SK-N-SH (cell line): ENCODE measurements around the gene BCL11B. TPM values are rescaled to one million over a fixed set of nuclear protein-coding genes. Genes with fewer than 3 reads are reported as not detected.

Experiments
- CTCF ChIA-PET: fragments of 300-600, 350-600 bp; formaldehyde crosslinking; extraction: SDS; loops from one replicate; lab custom pipeline; 2021; lab: Yijun Ruan, JAX
- POLR2A ChIA-PET: fragments of 350-600 bp; sonication (Branson Sonifier 250); formaldehyde crosslinking; extraction: SDS; loops from one replicate; lab custom pipeline; 2020; ENCODE audit warnings: antibody characterized with exemption, inconsistent platforms; lab: Yijun Ruan, JAX
- DNase-seq: peaks from one replicate; pipeline ENCODE4 v3.0.0; 2012
- H2AFZ ChIP-seq: fragments of 200-600 bp; sonication (generic); 2 replicates; pipeline ENCODE4 v1.8.1; 2016; ENCODE audit warnings: antibody characterized with exemption, mild to moderate bottlenecking, low read depth
- H3F3A ChIP-seq: fragments of 200-600 bp; sonication (generic); replicated peaks from 2 replicates; pipeline ENCODE3; 2016; ENCODE audit warnings: antibody characterized with exemption, mild to moderate bottlenecking; ENCODE audit not compliant: insufficient read depth
- H3K27ac ChIP-seq, 2 experiments: fragments of 200-500 bp in 1 of 2; fragments of 200-600 bp in 1 of 2; sonication (Bioruptor generic) in 1 of 2; sonication (generic), shearing (Covaris generic) in 1 of 2; 2 replicates each; pipeline versions ENCODE4 v1.5.1 to v1.6.1; 2014 to 2016; ENCODE audit warnings: low read depth in 2 of 2, inconsistent platforms in 1 of 2, low read length in 1 of 2, mild to moderate bottlenecking in 1 of 2, mixed read lengths in 1 of 2
- H3K27me3 ChIP-seq: fragments of 200-600 bp; sonication (generic), shearing (Covaris generic); 2 replicates; pipeline ENCODE4 v1.6.1; 2016; ENCODE audit warnings: mixed run types; ENCODE audit not compliant: insufficient read depth
- H3K36me3 ChIP-seq, 2 experiments: fragments of 200-500 bp in 1 of 2; fragments of 200-600 bp in 1 of 2; sonication (Bioruptor generic) in 1 of 2; sonication (generic) in 1 of 2; replicated peaks in 1 of 2; 2 replicates each; pipeline versions ENCODE3 to v1.5.1; 2014 to 2016; ENCODE audit warnings: low read length in 1 of 2, mild to moderate bottlenecking in 1 of 2; ENCODE audit not compliant: insufficient read depth in 2 of 2, control insufficient read depth in 1 of 2
- H3K4me1 ChIP-seq, 2 experiments: fragments of 200-500 bp in 1 of 2; fragments of 200-600 bp in 1 of 2; sonication (Bioruptor generic) in 1 of 2; sonication (generic), shearing (Covaris generic) in 1 of 2; 2 replicates each; pipeline versions ENCODE4 v1.5.1 to v1.6.1; 2014 to 2016; ENCODE audit warnings: low read depth in 1 of 2, low read length in 1 of 2, mixed run types in 1 of 2; ENCODE audit not compliant: insufficient read depth in 2 of 2, control insufficient read depth in 1 of 2
- H3K4me2 ChIP-seq: fragments of 200-600 bp; sonication (generic), shearing (Covaris generic); 2 replicates; pipeline ENCODE4 v1.6.1; 2017; ENCODE audit warnings: mixed run types
- H3K4me3 ChIP-seq, 2 experiments: fragments of 200-500 bp in 1 of 2; fragments of 200-600 bp in 1 of 2; sonication (Bioruptor generic) in 1 of 2; sonication (generic), shearing (Covaris generic) in 1 of 2; 2 replicates each; pipeline versions ENCODE4 v1.5.1 to v1.8.1; 2014 to 2016; ENCODE audit warnings: low read depth in 2 of 2, inconsistent platforms in 1 of 2, low read length in 1 of 2, mild to moderate bottlenecking in 1 of 2, mixed read lengths in 1 of 2, moderate library complexity in 1 of 2
- H3K79me2 ChIP-seq: fragments of 200-600 bp; sonication (generic); 2 replicates; pipeline ENCODE4 v1.8.1; 2017; ENCODE audit warnings: mild to moderate bottlenecking; ENCODE audit not compliant: insufficient read depth
- H3K9ac ChIP-seq: fragments of 200-600 bp; sonication (generic); 2 replicates; pipeline ENCODE4 v1.6.1; 2017; ENCODE audit warnings: mixed run types
- H3K9me2 ChIP-seq: fragments of 200-600 bp; sonication (generic); 2 replicates; pipeline ENCODE4 v1.6.1; 2017; ENCODE audit warnings: mixed run types
- H3K9me3 ChIP-seq: fragments of 200-600 bp; sonication (generic); 2 replicates; pipeline ENCODE4 v1.6.1; 2017; ENCODE audit warnings: mixed run types, mild to moderate bottlenecking, moderate library complexity
- H4K20me1 ChIP-seq: fragments of 200-600 bp; sonication (generic); 2 replicates; pipeline ENCODE4 v1.6.1; 2017; ENCODE audit warnings: mild to moderate bottlenecking, mixed run types; ENCODE audit not compliant: insufficient read depth
- ELF1 ChIP-seq: IDR thresholded peaks from 2 replicates; pipeline ENCODE4 v1.4.0; 2012
- FOSL2 ChIP-seq: IDR thresholded peaks from 2 replicates; pipeline ENCODE4 v1.4.0; 2012; ENCODE audit warnings: low read depth, mild to moderate bottlenecking, moderate library complexity, borderline replicate concordance
- GABPA ChIP-seq: IDR thresholded peaks from 2 replicates; pipeline ENCODE4 v1.4.0; 2012; ENCODE audit warnings: low read depth, mild to moderate bottlenecking
- IRF3 ChIP-seq: fragments of 150-350 bp; IDR thresholded peaks from 2 replicates; pipeline ENCODE4 v1.6.1; 2016; ENCODE audit warnings: mild to moderate bottlenecking, low read depth, low read length
- JUND ChIP-seq: IDR thresholded peaks from 2 replicates; pipeline ENCODE4 v1.4.0; 2012
- MXI1 ChIP-seq: IDR thresholded peaks from 2 replicates; pipeline ENCODE4 v1.6.1; 2012; ENCODE audit warnings: mild to moderate bottlenecking, low read depth, low read length, improper control_type of control experiment
- NFIC ChIP-seq: IDR thresholded peaks from 2 replicates; pipeline ENCODE4 v1.4.0; 2012; ENCODE audit warnings: borderline replicate concordance
- NRF1 ChIP-seq: IDR thresholded peaks from 2 replicates; pipeline ENCODE4 v1.6.1; 2012; ENCODE audit warnings: low read depth, mild to moderate bottlenecking, low read length
- RCOR1 ChIP-seq: fragments of 150-350 bp; IDR thresholded peaks from 2 replicates; pipeline ENCODE4 v1.6.1; 2017; ENCODE audit warnings: antibody characterized with exemption, low read length
- RFX5 ChIP-seq: IDR thresholded peaks from 2 replicates; pipeline ENCODE4 v1.6.1; 2012; ENCODE audit warnings: mild to moderate bottlenecking, improper control_type of control experiment, low read length
- RXRA ChIP-seq: IDR thresholded peaks from 2 replicates; pipeline ENCODE4 v1.4.0; 2012; ENCODE audit warnings: low read depth, mild to moderate bottlenecking, borderline replicate concordance
- SIN3A ChIP-seq: IDR thresholded peaks from 2 replicates; pipeline ENCODE4 v1.6.1; 2012; ENCODE audit warnings: low read depth, mild to moderate bottlenecking, low read length, moderate library complexity, borderline replicate concordance
- TCF12 ChIP-seq: IDR thresholded peaks from 2 replicates; pipeline ENCODE4 v1.4.0; 2012
- YY1 ChIP-seq: IDR thresholded peaks from 2 replicates; pipeline ENCODE4 v1.4.0; 2012; ENCODE audit warnings: low read depth, mild to moderate bottlenecking
- WGBS: methylation state at CpG from one replicate; pipeline ENCODE4 v1.1.6; 2017; ENCODE audit warnings: low lambda C conversion rate; 5-methylcytosine and 5-hydroxymethylcytosine counted together
- polyA plus RNA-seq, 3 experiments: library from polyadenylated mRNA; depleted of rRNA; stranded (reverse); fragments of >200 nt; gene quantifications; 2 replicates each; pipeline ENCODE4 v1.2.3, GENCODE V29; 2012
- TF ChIP-seq, protein P1 (sequence below): IDR thresholded peaks from 2 replicates; pipeline ENCODE4 v1.6.1; 2012; ENCODE audit warnings: mild to moderate bottlenecking, low read depth, low read length, moderate library complexity
- TF ChIP-seq, protein P2 (sequence below): fragments of 200-600 bp; sonication (generic); IDR thresholded peaks from 2 replicates; pipeline ENCODE4 v1.6.1; 2017; ENCODE audit warnings: antibody characterized with exemption, mild to moderate bottlenecking, moderate library complexity
- TF ChIP-seq, protein P3 (sequence below): IDR thresholded peaks from 2 replicates; pipeline ENCODE4; 2012

The BCL11B gene
- polyA plus RNA-seq, 1 of the 3 experiments (the other 2 are of a cell fraction): not detected

DNA sequence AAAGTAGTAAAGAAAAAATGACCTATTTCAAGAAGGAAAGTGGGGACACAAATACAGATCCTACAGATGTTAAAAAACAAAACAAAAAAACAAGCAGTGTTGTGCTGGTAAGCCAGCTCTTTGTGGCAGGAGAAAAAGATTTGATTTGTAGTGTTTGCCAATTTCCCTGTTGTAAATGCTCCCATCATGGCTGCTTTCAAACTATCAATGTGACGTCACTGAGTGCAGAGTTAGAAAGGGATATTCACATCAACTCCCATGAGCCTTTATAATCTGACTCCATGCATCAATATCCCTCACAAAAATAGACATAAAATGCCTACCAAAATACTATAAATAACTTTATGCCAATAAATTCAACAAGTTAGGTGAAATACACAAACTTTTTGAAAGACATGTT is 32.2 kb upstream of the BCL11B start:
- CTCF ChIA-PET: interaction anchor here (1.1 to 1.2 kb wide), 3 partner anchors 16 to 111 kb away, joined by 3 to 5 read pairs (median 3); no protein-coding TSS in a partner anchor
- WGBS: 13% methylated on average over 1 of the region's 1 CpG
- no peaks in the 10 kb centered on the region for H4K20me1 ChIP-seq

GRCh38 chr14:99300190-99300589 is 28.2 kb upstream of the BCL11B start:
- Histone ChIP-seq H3K4me3 (no peak overlapping the region), H3K4me2 (no peak overlapping the region), H3K36me3 (no peaks in the 10 kb centered on the region), H3K27ac (no peak overlapping the region), H3K9me3 (no peaks in the 10 kb centered on the region), H2AFZ (no peak overlapping the region), H3K27me3 (no peaks in the 10 kb centered on the region), H3K9me2 (no peaks in the 10 kb centered on the region), H4K20me1 (no peaks in the 10 kb centered on the region), H3F3A (no peaks in the 10 kb centered on the region), H3K4me1 (no peaks in the 10 kb centered on the region), H3K79me2 (no peaks in the 10 kb centered on the region), H3K9ac (no peak overlapping the region)
- TF ChIP-seq RFX5: no peak
- no peak for TF ChIP-seq JUND
- TF ChIP-seq GABPA: no peak
- no peak for TF ChIP-seq FOSL2
- no peak for TF ChIP-seq SIN3A
- TF ChIP-seq NFIC: no peak
- TF ChIP-seq IRF3: no peak
- TF ChIP-seq, protein P1, sequence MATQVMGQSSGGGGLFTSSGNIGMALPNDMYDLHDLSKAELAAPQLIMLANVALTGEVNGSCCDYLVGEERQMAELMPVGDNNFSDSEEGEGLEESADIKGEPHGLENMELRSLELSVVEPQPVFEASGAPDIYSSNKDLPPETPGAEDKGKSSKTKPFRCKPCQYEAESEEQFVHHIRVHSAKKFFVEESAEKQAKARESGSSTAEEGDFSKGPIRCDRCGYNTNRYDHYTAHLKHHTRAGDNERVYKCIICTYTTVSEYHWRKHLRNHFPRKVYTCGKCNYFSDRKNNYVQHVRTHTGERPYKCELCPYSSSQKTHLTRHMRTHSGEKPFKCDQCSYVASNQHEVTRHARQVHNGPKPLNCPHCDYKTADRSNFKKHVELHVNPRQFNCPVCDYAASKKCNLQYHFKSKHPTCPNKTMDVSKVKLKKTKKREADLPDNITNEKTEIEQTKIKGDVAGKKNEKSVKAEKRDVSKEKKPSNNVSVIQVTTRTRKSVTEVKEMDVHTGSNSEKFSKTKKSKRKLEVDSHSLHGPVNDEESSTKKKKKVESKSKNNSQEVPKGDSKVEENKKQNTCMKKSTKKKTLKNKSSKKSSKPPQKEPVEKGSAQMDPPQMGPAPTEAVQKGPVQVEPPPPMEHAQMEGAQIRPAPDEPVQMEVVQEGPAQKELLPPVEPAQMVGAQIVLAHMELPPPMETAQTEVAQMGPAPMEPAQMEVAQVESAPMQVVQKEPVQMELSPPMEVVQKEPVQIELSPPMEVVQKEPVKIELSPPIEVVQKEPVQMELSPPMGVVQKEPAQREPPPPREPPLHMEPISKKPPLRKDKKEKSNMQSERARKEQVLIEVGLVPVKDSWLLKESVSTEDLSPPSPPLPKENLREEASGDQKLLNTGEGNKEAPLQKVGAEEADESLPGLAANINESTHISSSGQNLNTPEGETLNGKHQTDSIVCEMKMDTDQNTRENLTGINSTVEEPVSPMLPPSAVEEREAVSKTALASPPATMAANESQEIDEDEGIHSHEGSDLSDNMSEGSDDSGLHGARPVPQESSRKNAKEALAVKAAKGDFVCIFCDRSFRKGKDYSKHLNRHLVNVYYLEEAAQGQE: no peak
- TF ChIP-seq, protein P2, sequence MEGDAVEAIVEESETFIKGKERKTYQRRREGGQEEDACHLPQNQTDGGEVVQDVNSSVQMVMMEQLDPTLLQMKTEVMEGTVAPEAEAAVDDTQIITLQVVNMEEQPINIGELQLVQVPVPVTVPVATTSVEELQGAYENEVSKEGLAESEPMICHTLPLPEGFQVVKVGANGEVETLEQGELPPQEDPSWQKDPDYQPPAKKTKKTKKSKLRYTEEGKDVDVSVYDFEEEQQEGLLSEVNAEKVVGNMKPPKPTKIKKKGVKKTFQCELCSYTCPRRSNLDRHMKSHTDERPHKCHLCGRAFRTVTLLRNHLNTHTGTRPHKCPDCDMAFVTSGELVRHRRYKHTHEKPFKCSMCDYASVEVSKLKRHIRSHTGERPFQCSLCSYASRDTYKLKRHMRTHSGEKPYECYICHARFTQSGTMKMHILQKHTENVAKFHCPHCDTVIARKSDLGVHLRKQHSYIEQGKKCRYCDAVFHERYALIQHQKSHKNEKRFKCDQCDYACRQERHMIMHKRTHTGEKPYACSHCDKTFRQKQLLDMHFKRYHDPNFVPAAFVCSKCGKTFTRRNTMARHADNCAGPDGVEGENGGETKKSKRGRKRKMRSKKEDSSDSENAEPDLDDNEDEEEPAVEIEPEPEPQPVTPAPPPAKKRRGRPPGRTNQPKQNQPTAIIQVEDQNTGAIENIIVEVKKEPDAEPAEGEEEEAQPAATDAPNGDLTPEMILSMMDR: no peak
- no peak for TF ChIP-seq RCOR1
- ChIA-PET CTCF (no interaction called here), POLR2A (no interaction called here)
- no peak for DNase-seq

More for the DNA sequence above, 32.2 kb upstream of the BCL11B start:
- no peak for TF ChIP-seq MXI1
- no peak for TF ChIP-seq YY1
- TF ChIP-seq TCF12: no peak
- TF ChIP-seq IRF3: no peak
- TF ChIP-seq RXRA: no peak
- TF ChIP-seq, protein P3, sequence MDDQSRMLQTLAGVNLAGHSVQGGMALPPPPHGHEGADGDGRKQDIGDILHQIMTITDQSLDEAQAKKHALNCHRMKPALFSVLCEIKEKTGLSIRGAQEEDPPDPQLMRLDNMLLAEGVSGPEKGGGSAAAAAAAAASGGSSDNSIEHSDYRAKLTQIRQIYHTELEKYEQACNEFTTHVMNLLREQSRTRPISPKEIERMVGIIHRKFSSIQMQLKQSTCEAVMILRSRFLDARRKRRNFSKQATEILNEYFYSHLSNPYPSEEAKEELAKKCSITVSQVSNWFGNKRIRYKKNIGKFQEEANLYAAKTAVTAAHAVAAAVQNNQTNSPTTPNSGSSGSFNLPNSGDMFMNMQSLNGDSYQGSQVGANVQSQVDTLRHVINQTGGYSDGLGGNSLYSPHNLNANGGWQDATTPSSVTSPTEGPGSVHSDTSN: no peak
- TF ChIP-seq NRF1: no peak
- no peak for TF ChIP-seq ELF1
- no peaks in the 10 kb centered on the region for H3K27me3 ChIP-seq
- no peak overlapping the region for H3K4me3 ChIP-seq
- no peaks in the 10 kb centered on the region for H3K79me2 ChIP-seq
- H3K9ac ChIP-seq: no peak overlapping the region
- H3K36me3 ChIP-seq: no peaks in the 10 kb centered on the region
- POLR2A ChIA-PET: no interaction called here
- H3K9me3 ChIP-seq: no peaks in the 10 kb centered on the region
- no peaks in the 10 kb centered on the region for H3K4me1 ChIP-seq
- no peak overlapping the region for H2AFZ ChIP-seq
- no peak for DNase-seq
- no peaks in the 10 kb centered on the region for H3F3A ChIP-seq
- no peaks in the 10 kb centered on the region for H3K9me2 ChIP-seq
- H3K4me2 ChIP-seq: no peak overlapping the region
- H3K27ac ChIP-seq: no peak overlapping the region
